Right renal cortex interstitium (tissue), 3 donors: Measurements from ENCODE around the gene POU6F2. TPM values are rescaled to one million over a fixed set of nuclear protein-coding genes. Genes with fewer than 3 reads are reported as not detected.
"Not testable (repeated sequence)": the region's sequence is repeated elsewhere in the genome, so short reads cannot be mapped to it uniquely, and the experiment has no call there.

Experiments used
- DNase-seq, 3 donors: peaks; one replicate each; pipeline ENCODE4 v3.0.0-alpha.2; 2013; ENCODE audit warnings: low read depth in 3 of 3, low spot score in 2 of 3
- polyA plus RNA-seq, 3 donors: library from polyadenylated mRNA; unstranded; fragments of 120-200 nt; gene quantifications; one replicate each; pipeline ENCODE4 v1.2.1, GENCODE V29; 2013; ENCODE audit not compliant: insufficient read length in 3 of 3

The POU6F2 gene, protein sequence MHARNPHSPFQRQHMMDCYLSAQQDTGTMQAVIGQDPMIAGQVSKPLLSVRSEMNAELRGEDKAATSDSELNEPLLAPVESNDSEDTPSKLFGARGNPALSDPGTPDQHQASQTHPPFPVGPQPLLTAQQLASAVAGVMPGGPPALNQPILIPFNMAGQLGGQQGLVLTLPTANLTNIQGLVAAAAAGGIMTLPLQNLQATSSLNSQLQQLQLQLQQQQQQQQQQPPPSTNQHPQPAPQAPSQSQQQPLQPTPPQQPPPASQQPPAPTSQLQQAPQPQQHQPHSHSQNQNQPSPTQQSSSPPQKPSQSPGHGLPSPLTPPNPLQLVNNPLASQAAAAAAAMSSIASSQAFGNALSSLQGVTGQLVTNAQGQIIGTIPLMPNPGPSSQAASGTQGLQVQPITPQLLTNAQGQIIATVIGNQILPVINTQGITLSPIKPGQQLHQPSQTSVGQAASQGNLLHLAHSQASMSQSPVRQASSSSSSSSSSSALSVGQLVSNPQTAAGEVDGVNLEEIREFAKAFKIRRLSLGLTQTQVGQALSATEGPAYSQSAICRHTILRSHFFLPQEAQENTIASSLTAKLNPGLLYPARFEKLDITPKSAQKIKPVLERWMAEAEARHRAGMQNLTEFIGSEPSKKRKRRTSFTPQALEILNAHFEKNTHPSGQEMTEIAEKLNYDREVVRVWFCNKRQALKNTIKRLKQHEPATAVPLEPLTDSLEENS
- under 1 TPM; 0.07 to 0.19 (median 0.17) TPM for polyA plus RNA-seq

DNA sequence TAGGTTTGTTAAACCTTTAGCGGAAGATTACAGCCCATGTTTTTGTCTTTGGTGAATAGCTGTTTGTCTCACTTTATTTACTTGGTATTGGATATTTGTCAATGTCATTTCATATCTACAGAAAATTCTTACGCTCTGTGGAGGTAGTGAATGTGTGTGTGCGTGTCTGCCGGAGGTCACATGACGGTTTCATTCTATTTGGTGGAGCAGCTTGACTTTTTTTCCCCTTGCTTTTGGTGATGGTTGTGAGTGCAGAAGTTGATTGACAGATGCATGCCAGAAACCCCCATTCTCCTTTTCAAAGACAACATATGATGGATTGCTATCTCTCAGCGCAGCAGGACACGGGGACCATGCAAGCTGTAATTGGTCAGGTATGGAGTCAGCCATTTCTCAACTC lies at the start of gene POU6F2:
TSS of gene POU6F2 (plus strand) at position 225 of the 400 bp plus-strand sequence. CDS start at position 270, 45 bp downstream.
- DNase-seq = no peak

DNA sequence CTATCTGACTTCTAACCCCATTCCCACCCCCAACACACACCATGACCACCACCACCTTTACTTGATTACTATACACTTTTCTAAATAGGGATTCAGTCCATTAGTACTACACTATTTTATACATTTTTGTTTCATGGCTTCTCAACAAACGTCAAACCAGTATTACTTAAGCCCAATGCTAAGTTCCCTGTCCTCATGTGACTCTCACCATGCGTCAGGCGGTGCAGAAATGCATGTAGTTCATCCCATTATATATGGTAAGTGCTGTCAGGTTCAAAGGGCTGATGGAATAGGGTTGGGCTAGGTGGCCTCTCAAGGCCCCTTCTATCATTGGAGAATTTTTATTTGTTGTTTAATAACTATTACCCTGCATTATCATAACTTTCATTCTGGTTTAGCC lies 49.2 kb upstream of the POU6F2 start:
- no peak for DNase-seq

- DNase-seq = no peak
These were observed 48.1 kb upstream of the POU6F2 start for GRCh38 chr7:38929460-38930171.

GRCh38 chr7:38932509-38933168 lies 45.1 kb upstream of the POU6F2 start:
- DNase-seq = peak in 2 of 3 donors; percentile 39 to 61

GRCh38 chr7:38934051-38934450 lies 43.7 kb upstream of the POU6F2 start:
- DNase-seq = no peak

- no peak for DNase-seq
These were observed 43.2 kb upstream of the POU6F2 start for GRCh38 chr7:38934536-38934935.

- DNase-seq = no peak
These were observed 41.1 kb upstream of the POU6F2 start for GRCh38 chr7:38936641-38937040.

- DNase-seq = no peak
These were observed 39.7 kb upstream of the POU6F2 start for GRCh38 chr7:38938001-38938485.

GRCh38 chr7:38938589-38938988 lies 39.1 kb upstream of the POU6F2 start:
- no peak for DNase-seq

DNA sequence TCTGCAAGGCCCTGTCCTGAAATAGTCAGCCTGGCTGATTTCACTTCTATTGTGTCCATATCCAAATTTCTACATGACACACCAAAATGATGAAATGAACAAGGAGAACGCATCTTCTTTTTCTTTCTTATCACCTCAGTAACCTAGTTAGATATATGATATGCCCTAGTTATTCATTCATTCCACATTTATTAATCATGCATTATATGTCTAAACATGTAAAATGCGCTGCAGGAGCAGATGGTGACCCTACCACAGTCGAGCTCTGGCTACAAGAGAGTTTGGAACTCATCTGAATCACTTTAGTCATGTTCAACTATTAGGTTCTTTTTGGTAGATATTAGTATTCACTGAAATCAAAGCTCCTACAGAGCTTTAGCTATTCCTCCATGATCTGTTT lies 36.9 kb upstream of the POU6F2 start:
- no peak for DNase-seq

- no peak for DNase-seq
These were observed 35.2 kb upstream of the POU6F2 start for GRCh38 chr7:38942431-38943051.

- not testable (repeated sequence) for DNase-seq
These were observed 30.2 kb upstream of the POU6F2 start for GRCh38 chr7:38947541-38947940.

DNA sequence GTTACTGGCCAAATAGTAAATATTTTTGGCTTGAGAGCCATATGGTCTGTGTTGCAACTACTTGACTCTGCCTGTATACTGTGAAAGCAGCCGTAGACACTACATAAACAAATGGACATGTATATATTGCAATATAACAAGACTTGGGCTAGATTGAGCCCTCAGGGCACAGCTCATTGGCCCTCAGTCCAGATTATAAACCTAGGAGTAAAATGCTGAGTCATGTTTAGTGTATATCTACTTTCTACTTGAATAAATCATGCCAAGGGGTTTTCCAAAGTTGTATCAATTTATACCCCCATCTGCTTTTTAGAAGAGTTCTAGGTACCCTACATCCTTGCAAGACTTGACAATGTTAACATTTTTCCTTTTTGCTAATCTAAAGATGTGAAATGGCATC lies 27.4 kb upstream of the POU6F2 start:
- no peak for DNase-seq

DNA sequence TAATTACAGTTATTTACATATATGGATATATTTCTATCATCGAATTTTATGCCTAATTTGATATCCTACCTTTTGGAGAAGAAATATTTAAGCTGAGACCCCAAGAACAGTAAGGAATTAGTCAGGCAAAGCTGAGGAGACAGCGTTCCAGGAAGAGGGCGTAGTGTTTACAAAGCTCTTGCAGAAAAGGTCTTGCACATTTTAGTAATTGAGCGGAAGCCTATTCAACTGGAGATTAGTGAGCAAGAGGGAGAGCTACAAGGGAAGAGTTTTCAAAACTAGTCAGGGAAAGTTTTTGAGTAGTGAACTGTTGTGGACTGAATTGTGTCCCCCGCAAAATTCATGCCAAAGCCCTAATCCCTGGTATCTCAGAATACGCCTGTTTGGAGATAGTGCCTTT lies 26.5 kb upstream of the POU6F2 start:
- no peak for DNase-seq

GRCh38 chr7:38953227-38953626 lies 24.5 kb upstream of the POU6F2 start:
- DNase-seq = no peak

- no peak for DNase-seq
These were observed 23.7 kb upstream of the POU6F2 start for GRCh38 chr7:38953971-38954370.

- no peak for DNase-seq
These were observed 21.8 kb upstream of the POU6F2 start for GRCh38 chr7:38955892-38956291.

DNA sequence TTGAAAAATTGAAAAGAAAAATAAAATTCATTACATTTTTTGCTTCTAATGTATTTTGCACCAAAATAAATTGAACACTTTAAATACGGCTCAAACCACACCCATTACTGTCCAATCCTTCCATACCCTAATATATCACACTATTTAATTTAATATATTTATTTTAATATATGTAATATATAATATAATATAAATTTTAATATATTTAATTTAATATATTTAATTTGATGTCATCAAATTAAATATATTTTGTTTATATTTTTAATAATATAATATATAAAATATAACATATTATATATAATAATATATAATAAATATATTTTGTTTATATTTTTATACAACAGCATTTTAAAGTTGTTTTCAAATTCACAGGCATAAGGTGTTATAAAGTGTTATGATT lies 15.7 kb upstream of the POU6F2 start:
- no peak for DNase-seq

- no peak for DNase-seq
These were observed 12.8 kb upstream of the POU6F2 start for GRCh38 chr7:38964921-38965320.

DNA sequence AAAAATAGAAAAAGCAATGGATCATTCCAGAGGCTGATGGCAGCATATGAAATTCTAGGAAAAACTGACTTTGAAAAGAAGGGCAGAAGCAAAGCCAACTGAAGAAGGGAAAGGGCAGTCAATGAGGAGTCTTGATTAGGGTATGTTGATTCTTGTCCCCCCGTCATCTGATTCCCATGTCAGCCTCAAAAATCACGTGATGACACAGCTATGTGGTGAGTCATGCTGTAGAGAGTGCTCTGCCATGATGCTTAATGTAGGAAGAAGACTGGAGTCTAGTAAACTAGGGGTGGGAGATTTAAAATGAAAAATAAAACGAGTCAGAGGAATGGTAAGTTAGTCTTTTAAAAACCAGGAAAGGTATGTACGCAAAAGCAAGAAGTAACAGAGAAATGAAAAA lies 3.9 kb upstream of the POU6F2 start:
- no peak for DNase-seq
